Measurements from ENCODE around the gene SUCO. TPM values are rescaled to one million over a fixed set of nuclear protein-coding genes. Genes with fewer than 3 reads are reported as not detected.
A peak's percentile ranks its signal among the peaks of the same experiment; 100 is the strongest.
"Not testable (repeated sequence)": the region's sequence is repeated elsewhere in the genome, so short reads cannot be mapped to it uniquely, and the experiment has no call there.

Gene SUCO
- total RNA-seq, 2 donors from 2014 or later, result 62.2 TPM

GRCh38 chr1:172494166-172494565 is 38.8 kb upstream of the SUCO start:
- TF ChIP-seq CTCF (conservative IDR thresholded peaks at IDR 0.05), result no peak
- no peaks in the 10 kb centered on the region for H3K9me3 ChIP-seq (ENCODE audit: control insufficient read depth, low read length)
- H3K27ac ChIP-seq (ENCODE audit: low read depth, low read length), result no peak overlapping the region
- peaks cover 10% of the 10 kb centered on the region for H3K4me1 ChIP-seq (ENCODE audit: control insufficient read depth, insufficient read depth, low read length)
- WGBS, 2 experiments (ENCODE audit: insufficient coverage in 1 of 2, insufficient read length in 1 of 2), result 82 to 88% methylated on average over 1 to 2 of the region's 2 CpGs
- no peak overlapping the region for H3K9ac ChIP-seq (ENCODE audit: extremely low read depth, low read length, poor library complexity, severe bottlenecking)
- Mint-ChIP-seq H3K9me3 (no peaks in the 10 kb centered on the region), H3K27me3 (ENCODE audit: insufficient read depth) (peaks cover 3% of the 10 kb centered on the region), H3K4me1 (peaks cover 33% of the 10 kb centered on the region), H3K4me3 (no peak overlapping the region), H3K27ac (no peak overlapping the region), H3K36me3 (ENCODE audit: low read depth) (no peaks in the 10 kb centered on the region)
- no peak overlapping the region for H3K4me3 ChIP-seq (ENCODE audit: low read length)
- DNase-seq, result no peak
- H3K36me3 ChIP-seq (ENCODE audit: control insufficient read depth, insufficient read depth, low read length), result no peaks in the 10 kb centered on the region
- H3K27me3 ChIP-seq (ENCODE audit: control insufficient read depth, insufficient read depth, low read length, poor library complexity, severe bottlenecking), result peaks cover 7% of the 10 kb centered on the region

- not testable (repeated sequence) for H3K36me3 Mint-ChIP-seq (ENCODE audit: low read depth); H3K27me3 Mint-ChIP-seq (ENCODE audit: insufficient read depth); H3K27ac Mint-ChIP-seq; H3K9me3 Mint-ChIP-seq; H3K36me3 ChIP-seq (ENCODE audit: control insufficient read depth, insufficient read depth, low read length); H3K9ac ChIP-seq (ENCODE audit: extremely low read depth, low read length, poor library complexity, severe bottlenecking); H3K4me3 Mint-ChIP-seq; DNase-seq; H3K27ac ChIP-seq (ENCODE audit: low read depth, low read length); H3K9me3 ChIP-seq (ENCODE audit: control insufficient read depth, low read length); H3K27me3 ChIP-seq (ENCODE audit: control insufficient read depth, insufficient read depth, low read length, poor library complexity, severe bottlenecking); H3K4me3 ChIP-seq (ENCODE audit: low read length)
- H3K4me1 Mint-ChIP-seq, result peaks cover 32% of the 10 kb centered on the region
- WGBS, 2 experiments (ENCODE audit: insufficient coverage in 1 of 2, insufficient read length in 1 of 2), result 90 to 99% methylated on average over 3 to 5 of the region's 5 CpGs
- H3K4me1 ChIP-seq (ENCODE audit: control insufficient read depth, insufficient read depth, low read length), result peaks cover 10% of the 10 kb centered on the region
Measured at GRCh38 chr1:172496127-172496526, 36.8 kb upstream of the SUCO start.

GRCh38 chr1:172496678-172497077 is 36.3 kb upstream of the SUCO start:
- Histone ChIP-seq H3K4me3 (ENCODE audit: low read length) (peak overlapping the region; percentile 40), H3K9ac (ENCODE audit: extremely low read depth, low read length, poor library complexity, severe bottlenecking) (no peak overlapping the region), H3K9me3 (ENCODE audit: control insufficient read depth, low read length) (no peaks in the 10 kb centered on the region), H3K27ac (ENCODE audit: low read depth, low read length) (peak overlapping the region; percentile 59), H3K27me3 (ENCODE audit: control insufficient read depth, insufficient read depth, low read length, poor library complexity, severe bottlenecking) (peaks cover 7% of the 10 kb centered on the region), H3K36me3 (ENCODE audit: control insufficient read depth, insufficient read depth, low read length) (no peaks in the 10 kb centered on the region), H3K4me1 (ENCODE audit: control insufficient read depth, insufficient read depth, low read length) (peaks cover 10% of the 10 kb centered on the region)
- H3K4me3 Mint-ChIP-seq, result no peak overlapping the region
- WGBS, 2 experiments (ENCODE audit: insufficient coverage in 1 of 2, insufficient read length in 1 of 2), result 70 to 86% methylated on average over 1 of the region's 1 CpG
- no peak overlapping the region for H3K27ac Mint-ChIP-seq
- no peak for TF ChIP-seq CTCF (conservative IDR thresholded peaks at IDR 0.05)
- DNase-seq, result no peak
- H3K36me3 Mint-ChIP-seq (ENCODE audit: low read depth), result no peaks in the 10 kb centered on the region
- H3K27me3 Mint-ChIP-seq (ENCODE audit: insufficient read depth), result peaks cover 3% of the 10 kb centered on the region
- H3K4me1 Mint-ChIP-seq, result peaks cover 34% of the 10 kb centered on the region
- H3K9me3 Mint-ChIP-seq, result no peaks in the 10 kb centered on the region

- Mint-ChIP-seq H3K4me3 (no peak overlapping the region), H3K9me3 (no peaks in the 10 kb centered on the region), H3K4me1 (peaks cover 34% of the 10 kb centered on the region), H3K36me3 (ENCODE audit: low read depth) (no peaks in the 10 kb centered on the region), H3K27ac (peak overlapping the region; percentile 80), H3K27me3 (ENCODE audit: insufficient read depth) (peaks cover 3% of the 10 kb centered on the region)
- H3K27me3 ChIP-seq (ENCODE audit: control insufficient read depth, insufficient read depth, low read length, poor library complexity, severe bottlenecking), result peaks cover 7% of the 10 kb centered on the region
- H3K9me3 ChIP-seq (ENCODE audit: control insufficient read depth, low read length), result no peaks in the 10 kb centered on the region
- peak; percentile 84 for DNase-seq
- WGBS, 2 experiments (ENCODE audit: insufficient coverage in 1 of 2, insufficient read length in 1 of 2), result 19 to 33% methylated on average over 4 to 5 of the region's 5 CpGs
- H3K27ac ChIP-seq (ENCODE audit: low read depth, low read length), result peak overlapping the region; percentile 59
- H3K36me3 ChIP-seq (ENCODE audit: control insufficient read depth, insufficient read depth, low read length), result no peaks in the 10 kb centered on the region
- peaks cover 10% of the 10 kb centered on the region for H3K4me1 ChIP-seq (ENCODE audit: control insufficient read depth, insufficient read depth, low read length)
- no peak for TF ChIP-seq CTCF (conservative IDR thresholded peaks at IDR 0.05)
- peak overlapping the region; percentile 40 for H3K4me3 ChIP-seq (ENCODE audit: low read length)
- no peak overlapping the region for H3K9ac ChIP-seq (ENCODE audit: extremely low read depth, low read length, poor library complexity, severe bottlenecking)
Measured at GRCh38 chr1:172497230-172497629, 35.7 kb upstream of the SUCO start.

All from endodermal cell (in vitro differentiated cells).